GM18517 (cell line): ENCODE results near the gene DYNLL2.
"Not testable (repeated sequence)": the region's sequence is repeated elsewhere in the genome, so short reads cannot be mapped to it uniquely, and the experiment has no call there.

Experiments
- ATAC-seq: cut with Tn5 transposase; IDR thresholded peaks from one replicate; pipeline ENCODE4 v1.9.1; 2021; ENCODE audit warnings: mild to moderate bottlenecking, moderate library complexity; ENCODE audit not compliant: unreplicated experiment

DYNLL2 gene

GRCh38 chr17:58082870-58083490 is at the start of gene DYNLL2:
TSS of gene DYNLL2 (plus strand) at chr17:58083419. CDS start at chr17:58087091, 3,672 bp downstream.
- peak; percentile 45 for ATAC-seq

DNA sequence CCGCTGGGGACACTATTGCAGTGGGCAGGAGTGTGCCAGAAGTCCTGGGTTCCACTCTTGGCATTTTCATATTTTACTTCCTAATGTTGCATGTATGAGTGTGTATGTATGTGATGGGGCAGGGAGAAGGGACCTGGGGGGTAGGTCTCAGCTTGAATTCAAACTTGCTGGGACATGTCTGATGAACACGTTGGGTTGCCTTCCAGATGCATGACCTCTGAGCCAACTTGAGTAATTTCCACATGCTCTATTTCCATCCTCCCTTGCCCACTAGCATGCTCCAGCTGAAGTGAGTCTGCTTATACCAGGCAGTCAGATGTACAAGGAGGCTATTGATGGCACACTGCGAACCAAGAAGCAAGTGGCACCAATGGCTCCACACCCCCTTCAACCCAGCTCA is 43.2 kb upstream of the DYNLL2 start:
- no peak for ATAC-seq

DNA sequence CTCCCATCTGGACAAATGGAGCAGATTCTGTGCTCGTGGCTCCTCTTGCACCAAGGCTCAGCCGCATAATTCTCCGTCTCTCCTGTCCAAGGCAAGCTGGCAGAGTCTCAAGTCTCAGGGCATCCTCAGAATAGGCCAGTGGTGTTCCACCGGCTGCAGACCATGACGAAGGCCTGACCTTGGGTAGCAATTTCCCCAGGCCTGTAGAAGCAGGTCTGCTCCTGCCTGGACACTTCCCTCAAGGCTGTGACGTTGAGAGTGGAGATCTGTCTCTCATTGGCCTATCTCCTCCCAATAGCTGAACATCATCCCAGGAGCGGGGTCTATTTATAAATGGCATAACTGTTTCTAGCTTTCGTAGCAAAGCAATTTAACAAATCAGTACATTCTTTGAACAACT is 42.8 kb upstream of the DYNLL2 start:
- ATAC-seq: no peak

DNA sequence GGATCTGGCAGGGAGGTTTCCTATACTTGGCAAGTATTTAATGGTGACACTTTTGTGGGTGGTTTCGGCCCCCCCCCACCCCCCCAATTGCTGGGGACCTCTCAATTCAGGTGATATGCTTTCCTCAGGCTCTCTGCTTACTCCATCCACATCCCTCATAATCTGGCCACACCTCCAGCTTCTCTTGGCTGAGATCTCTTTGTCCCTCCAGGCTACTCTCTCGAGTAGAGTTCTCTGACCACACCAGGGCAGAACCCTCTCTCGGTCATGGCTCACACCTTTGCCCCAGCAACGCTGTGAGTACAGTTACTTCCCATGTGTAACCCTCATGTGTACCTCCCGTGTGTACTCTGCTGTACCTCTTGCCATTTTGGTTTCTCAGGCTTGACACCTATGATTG is 42.1 kb upstream of the DYNLL2 start:
- no peak for ATAC-seq

- no peak for ATAC-seq
Measured at GRCh38 chr17:58043221-58044181, 39.7 kb upstream of the DYNLL2 start.

GRCh38 chr17:58044256-58044655 is 39.0 kb upstream of the DYNLL2 start:
- not testable (repeated sequence) for ATAC-seq

GRCh38 chr17:58046239-58047094 is 36.8 kb upstream of the DYNLL2 start:
- no peak for ATAC-seq

DNA sequence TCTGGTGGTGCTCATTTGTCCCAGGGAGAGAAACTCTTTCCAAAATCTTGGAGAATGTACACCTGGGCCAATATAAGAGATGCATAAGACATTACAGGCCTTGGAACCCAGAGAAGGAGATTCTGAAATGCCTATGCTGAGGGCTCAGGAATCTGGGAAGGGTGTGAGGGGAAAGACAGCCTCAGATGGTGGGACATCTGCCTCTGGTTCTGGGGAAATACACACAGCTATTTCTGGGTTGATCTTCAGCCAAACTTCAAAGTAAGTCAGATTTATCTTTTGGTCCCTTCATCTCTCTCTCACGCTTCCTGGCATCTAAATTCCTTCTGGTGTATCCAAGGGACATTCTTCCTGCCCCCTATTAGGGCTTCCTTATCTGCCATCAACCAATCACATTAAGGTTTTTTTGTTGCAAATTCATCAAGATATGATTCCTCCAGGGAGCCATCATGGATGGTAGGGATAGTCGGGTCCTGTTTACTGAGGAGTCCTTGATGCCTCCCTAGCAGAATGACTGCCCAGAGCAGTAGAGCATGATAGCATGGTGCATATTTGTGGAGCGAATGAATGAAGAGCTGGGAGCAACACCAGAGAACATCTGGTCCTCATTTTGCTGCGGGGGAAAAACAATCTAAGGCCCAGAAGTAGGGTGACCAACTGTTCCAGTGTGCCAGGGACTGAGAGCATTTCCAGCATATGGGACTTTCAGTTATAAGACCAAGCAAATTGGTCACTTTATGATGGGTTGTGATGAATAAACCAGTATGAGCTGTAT is 35.7 kb upstream of the DYNLL2 start:
- ATAC-seq: no peak

DNA sequence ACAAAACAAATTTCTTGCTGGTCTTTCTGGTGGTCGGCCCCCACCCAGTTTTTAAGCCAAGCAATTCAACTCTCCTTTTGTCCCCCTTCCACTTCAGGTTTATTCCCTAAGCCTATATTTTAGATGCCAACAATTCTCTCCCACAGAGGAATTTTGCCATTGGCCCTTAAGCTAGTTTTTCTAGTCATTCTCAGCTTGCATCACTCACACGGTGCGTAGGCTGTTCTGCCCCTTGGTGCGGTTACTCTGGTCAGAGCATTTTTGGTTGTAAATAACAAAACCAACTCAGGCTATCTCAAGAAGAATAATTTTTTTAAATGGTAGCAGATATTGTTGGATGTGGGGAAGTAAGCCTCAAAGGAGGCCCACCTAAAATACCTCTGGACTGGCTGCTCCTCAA is 33.7 kb upstream of the DYNLL2 start:
- no peak for ATAC-seq

DNA sequence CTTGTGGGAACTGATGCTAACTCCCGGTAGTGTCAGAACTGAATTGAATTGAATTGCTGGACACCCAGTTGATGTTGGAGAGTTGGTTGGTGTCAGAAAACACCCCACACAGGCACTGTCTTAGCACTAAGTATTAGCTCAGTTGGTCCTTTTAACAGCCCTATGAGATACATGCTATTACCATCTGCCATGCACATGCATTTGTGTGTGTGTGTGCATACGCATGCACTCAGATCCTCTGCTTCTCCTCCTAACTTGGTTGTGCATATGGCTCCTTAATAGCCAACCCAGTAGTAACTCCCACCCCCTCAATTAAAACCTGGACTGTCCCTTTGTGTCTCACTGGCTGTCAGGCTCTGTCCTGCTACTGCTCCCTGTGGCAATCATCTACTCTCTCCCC is 32.3 kb upstream of the DYNLL2 start:
- ATAC-seq: no peak

GRCh38 chr17:58051468-58051867 is 31.8 kb upstream of the DYNLL2 start:
- no peak for ATAC-seq

DNA sequence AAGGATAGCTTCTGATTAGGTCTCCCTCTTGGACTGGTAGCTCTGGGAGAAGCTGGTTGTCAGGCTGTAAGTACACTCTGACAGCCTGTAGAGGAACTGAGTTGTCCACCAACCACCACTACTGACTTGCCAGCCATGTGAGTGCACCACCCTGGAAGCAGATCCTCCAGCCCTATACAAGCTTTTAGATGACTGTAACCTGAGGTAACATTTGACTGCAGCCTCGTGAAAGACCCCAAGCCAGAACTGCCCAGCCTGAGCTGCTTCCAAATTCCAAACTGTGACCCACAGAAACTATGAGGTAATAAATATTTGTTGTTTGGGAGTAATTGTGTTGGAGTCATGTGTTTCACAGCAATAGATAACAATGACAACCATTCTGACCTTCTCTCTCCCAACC is 30.8 kb upstream of the DYNLL2 start:
- ATAC-seq: no peak

DNA sequence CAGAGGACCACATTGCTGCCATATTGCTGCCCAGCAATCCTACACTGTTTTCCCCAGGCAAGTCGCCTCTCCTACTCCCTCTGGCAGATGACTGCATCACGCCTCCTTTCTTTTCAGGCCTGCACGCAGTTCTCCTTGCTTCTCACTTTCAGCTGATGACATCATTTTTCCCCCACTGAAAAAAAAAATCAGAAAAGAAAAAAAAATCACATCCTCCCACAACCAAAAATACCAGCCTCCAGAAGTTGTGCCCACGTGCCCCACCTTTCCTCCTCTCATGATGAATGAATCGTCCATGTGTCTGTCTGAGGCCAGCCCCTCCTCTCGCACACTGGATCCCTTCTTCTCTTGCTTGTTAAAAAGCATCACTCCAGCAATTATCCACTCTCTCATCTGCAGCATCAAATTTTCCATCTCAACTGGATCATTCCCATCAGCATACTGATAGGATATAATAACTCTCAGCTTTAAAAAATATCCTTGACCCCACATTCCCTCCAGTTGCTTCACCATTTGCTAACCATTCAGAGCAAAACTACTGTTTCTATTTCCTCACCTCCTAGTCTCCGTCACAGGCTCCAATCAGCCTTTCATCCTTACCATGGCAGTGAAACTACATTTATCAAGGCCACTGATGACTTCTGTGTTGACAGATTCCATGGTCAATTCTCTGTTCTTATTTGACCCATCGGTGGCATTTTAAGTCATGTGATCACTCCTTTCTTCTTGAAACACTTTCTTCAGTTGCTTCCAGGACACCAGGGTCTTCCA is 30.1 kb upstream of the DYNLL2 start:
- no peak for ATAC-seq

GRCh38 chr17:58054641-58055040 is 28.6 kb upstream of the DYNLL2 start:
- ATAC-seq: no peak

GRCh38 chr17:58056476-58056875 is 26.7 kb upstream of the DYNLL2 start:
- ATAC-seq: no peak

- no peak for ATAC-seq
Measured at GRCh38 chr17:58059141-58059540, 24.1 kb upstream of the DYNLL2 start.

DNA sequence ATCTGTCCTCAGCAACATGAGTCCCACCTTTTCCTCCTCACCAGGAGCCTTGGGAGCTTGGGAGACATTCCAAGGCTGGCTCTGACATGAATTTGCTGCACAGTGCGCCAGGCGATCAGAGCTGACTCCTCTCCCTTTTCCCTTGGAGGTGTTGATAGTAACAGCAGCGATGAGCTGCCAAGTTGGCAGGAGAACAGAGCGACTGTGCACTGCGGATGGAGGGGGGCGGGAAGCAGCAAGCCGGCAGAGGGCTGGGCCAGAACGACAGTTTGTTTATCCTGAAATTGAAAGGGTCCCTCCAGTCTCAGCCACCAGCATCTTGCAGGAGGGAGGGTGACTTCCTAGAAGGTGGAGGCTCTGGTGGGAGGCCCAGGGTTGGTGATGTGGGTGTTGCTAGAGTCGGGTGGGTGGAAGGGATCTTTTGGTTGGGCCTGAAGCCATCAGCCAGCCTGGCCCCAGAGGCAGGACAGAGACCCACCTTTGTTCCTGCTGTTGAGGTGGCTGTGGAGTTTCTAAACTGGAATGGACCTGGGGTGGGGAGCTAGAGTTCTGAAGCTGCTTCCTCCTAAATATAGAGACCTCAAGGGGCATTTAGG is 22.5 kb upstream of the DYNLL2 start:
- no peak for ATAC-seq

- no peak for ATAC-seq
Measured at GRCh38 chr17:58061672-58062071, 21.5 kb upstream of the DYNLL2 start.

- ATAC-seq: no peak
Measured at GRCh38 chr17:58065238-58065637, 18.0 kb upstream of the DYNLL2 start.
